ENCODE data around the gene ANKRD12.

- TF ChIP-seq CTCF (IDR thresholded peaks at IDR 0.05) (no peak), POLR2A (IDR thresholded peaks at IDR 0.05) (no peak), POLR2AphosphoS5 (IDR thresholded peaks at IDR 0.05) (no peak)
Observed at GRCh38 chr18:9117980-9118841, 18.4 kb upstream of the ANKRD12 start.

Data from breast epithelium (tissue), 3 donors.